ENCODE measurements around the gene KLK1. TPM values are rescaled to one million over a fixed set of nuclear protein-coding genes. Genes with fewer than 3 reads are reported as not detected.

Gene KLK1
- total RNA-seq, 4 donors from 2014 or later, result 0.41 TPM; not detected in 3

GRCh38 chr19:50832666-50833065 is 9.1 kb upstream of the KLK1 start:
- ATAC-seq (no peak), DNase-seq (no peak)
- in situ Hi-C loops (cut with MboI; ENCODE audit: low sequenced_read_pairs in 4 of 4), result no loop called here
- H3K36me3 ChIP-seq, result no peaks in the 10 kb centered on the region
- TF ChIP-seq CTCF (IDR thresholded peaks at IDR 0.05 in 4 of 5, conservative IDR thresholded peaks at IDR 0.05 in 1 of 5) (no peak), POLR2A (IDR thresholded peaks at IDR 0.05) (no peak)
- H3K27me3 ChIP-seq, result peaks cover 20 to 47% (median 21%) of the 10 kb centered on the region in 3 donors
- H3K27ac ChIP-seq, result no peak overlapping the region
- no peak overlapping the region for H3K4me3 ChIP-seq
- H3K9me3 ChIP-seq, result no peaks in the 10 kb centered on the region
- H3K4me1 ChIP-seq, result peaks cover 0 to 3% of the 10 kb centered on the region in 2 donors
- intact Hi-C loops (cut with DNase I; ENCODE audit: low total_unique reads), result no loop called here

- peaks cover 0 to 3% of the 10 kb centered on the region in 2 donors for H3K4me1 ChIP-seq
- no peak for DNase-seq
- H3K27me3 ChIP-seq, result peaks cover 9 to 31% (median 13%) of the 10 kb centered on the region in 3 donors
- H3K4me3 ChIP-seq, result no peak overlapping the region
- in situ Hi-C loops (cut with MboI; ENCODE audit: low sequenced_read_pairs in 4 of 4), result no loop called here
- no peak for TF ChIP-seq CTCF (IDR thresholded peaks at IDR 0.05 in 4 of 5, conservative IDR thresholded peaks at IDR 0.05 in 1 of 5)
- TF ChIP-seq POLR2A (IDR thresholded peaks at IDR 0.05), result no peak
- intact Hi-C loops (cut with DNase I; ENCODE audit: low total_unique reads), result no loop called here
- ATAC-seq, result no peak
- H3K9me3 ChIP-seq, result no peaks in the 10 kb centered on the region
- H3K27ac ChIP-seq, result no peak overlapping the region
- H3K36me3 ChIP-seq, result no peaks in the 10 kb centered on the region
These were observed 7.4 kb upstream of the KLK1 start for GRCh38 chr19:50831026-50831396.

GRCh38 chr19:50830266-50831025 is 6.9 kb upstream of the KLK1 start:
- DNase-seq (no peak), ATAC-seq (no peak)
- H3K27ac ChIP-seq, result no peak overlapping the region
- in situ Hi-C loops (cut with MboI; ENCODE audit: low sequenced_read_pairs in 4 of 4), result no loop called here
- no peaks in the 10 kb centered on the region for H3K9me3 ChIP-seq
- H3K4me1 ChIP-seq, result no peaks in the 10 kb centered on the region
- intact Hi-C loops (cut with DNase I; ENCODE audit: low total_unique reads), result no loop called here
- H3K36me3 ChIP-seq, result no peaks in the 10 kb centered on the region
- TF ChIP-seq CTCF (IDR thresholded peaks at IDR 0.05 in 4 of 5, conservative IDR thresholded peaks at IDR 0.05 in 1 of 5), result no peak
- no peak for TF ChIP-seq POLR2A (IDR thresholded peaks at IDR 0.05)
- peaks cover 7 to 26% (median 10%) of the 10 kb centered on the region in 3 donors for H3K27me3 ChIP-seq
- no peak overlapping the region for H3K4me3 ChIP-seq

GRCh38 chr19:50829801-50830200 is 6.2 kb upstream of the KLK1 start:
- Histone ChIP-seq H3K27ac (no peak overlapping the region), H3K4me3 (no peak overlapping the region), H3K36me3 (no peaks in the 10 kb centered on the region), H3K4me1 (no peaks in the 10 kb centered on the region), H3K9me3 (no peaks in the 10 kb centered on the region), H3K27me3 (peaks cover 3 to 20% (median 4%) of the 10 kb centered on the region in 3 donors)
- in situ Hi-C loops (cut with MboI; ENCODE audit: low sequenced_read_pairs in 4 of 4) (no loop called here), intact Hi-C loops (cut with DNase I; ENCODE audit: low total_unique reads) (no loop called here)
- DNase-seq, result no peak
- TF ChIP-seq CTCF (IDR thresholded peaks at IDR 0.05 in 4 of 5, conservative IDR thresholded peaks at IDR 0.05 in 1 of 5) (no peak), POLR2A (IDR thresholded peaks at IDR 0.05) (no peak)
- no peak for ATAC-seq
